ENCODE data around the gene WRAP53.

- no peak for TF ChIP-seq CTCF (IDR thresholded peaks at IDR 0.05)
- TF ChIP-seq POLR2A (IDR thresholded peaks at IDR 0.05): no peak
- no peak for TF ChIP-seq EP300 (IDR thresholded peaks at IDR 0.05)
Measured at GRCh38 chr17:7676533-7676932, 11.7 kb upstream of the WRAP53 start.
